Esophagus squamous epithelium (tissue), 5 donors: Measurements from ENCODE around the gene CPPED1. TPM values are rescaled to one million over a fixed set of nuclear protein-coding genes. Genes with fewer than 3 reads are reported as not detected.

ENCODE experiments used
- DNase-seq: peaks from one replicate; lab custom pipeline; 2025; lab: John Stamatoyannopoulos, UW
- H3K27ac ChIP-seq, 4 donors: fragments of 200-600 bp; sonication (generic); one replicate each; pipeline ENCODE4 v1.5.1; 2016 to 2019; ENCODE audit warnings: mild to moderate bottlenecking in 1 of 4
- H3K27me3 ChIP-seq, 4 donors: fragments of 200-600 bp; sonication (generic); 1 replicate in 3 of 4; 2 replicates in 1 of 4; pipeline versions ENCODE4 v1.5.1 to v1.6.0; 2017 to 2021; ENCODE audit warnings: antibody characterized with exemption in 1 of 4
- H3K36me3 ChIP-seq, 3 donors: fragments of 200-600 bp; sonication (generic); one replicate each; pipeline ENCODE4 v1.5.1; 2016 to 2019
- H3K4me1 ChIP-seq, 3 donors: fragments of 200-600 bp; sonication (generic); one replicate each; pipeline ENCODE4 v1.5.1; 2017 to 2019
- H3K4me3 ChIP-seq, 4 donors: fragments of 200-600 bp; sonication (generic); 1 replicate in 3 of 4; 2 replicates in 1 of 4; pipeline ENCODE4 v1.5.1; 2016 to 2019; ENCODE audit warnings: mild to moderate bottlenecking in 2 of 4, moderate library complexity in 1 of 4
- H3K9me3 ChIP-seq, 3 donors: fragments of 200-600 bp; sonication (generic); one replicate each; pipeline ENCODE4 v1.5.1; 2016 to 2019
- POLR2A ChIP-seq, 4 donors: fragments of 450-650 bp; IDR thresholded peaks; one replicate each; pipeline ENCODE4 v1.6.1; 2017; ENCODE audit warnings: antibody characterized with exemption in 4 of 4, mild to moderate bottlenecking in 4 of 4, moderate library complexity in 3 of 4
- WGBS, 2 donors: methylation state at CpG; one replicate each; pipeline ENCODE4 v1.1.5; 2018; 5-methylcytosine and 5-hydroxymethylcytosine counted together
- intact Hi-C: fragments of 100-400 bp; cut with DNase I; formaldehyde crosslinking; loops from one replicate; pipeline ENCODE4 v1.15.0; 2022
- total RNA-seq, 4 donors: library from RNA; depleted of rRNA; stranded (reverse); fragments of >200 nt; gene quantifications; one replicate each; pipeline ENCODE4 v1.1.0, GENCODE V29; 2016
- TF ChIP-seq, protein P1 (sequence below), 6 experiments: fragments of 450-650 bp in 4 of 6; fragments of 200-600 bp in 2 of 6; sonication (generic) in 2 of 6; IDR thresholded peaks; one replicate each; pipeline ENCODE4 v1.5.1; 2016 to 2019; ENCODE audit warnings: antibody characterized with exemption in 6 of 6, mild to moderate bottlenecking in 4 of 6, moderate library complexity in 4 of 6
- donor health status: DM: yes; HTN: yes; CAD: no.

The CPPED1 gene
- total RNA-seq, 4 donors from 2014 or later, result 14.3 to 45.6 (median 16.8) TPM

DNA sequence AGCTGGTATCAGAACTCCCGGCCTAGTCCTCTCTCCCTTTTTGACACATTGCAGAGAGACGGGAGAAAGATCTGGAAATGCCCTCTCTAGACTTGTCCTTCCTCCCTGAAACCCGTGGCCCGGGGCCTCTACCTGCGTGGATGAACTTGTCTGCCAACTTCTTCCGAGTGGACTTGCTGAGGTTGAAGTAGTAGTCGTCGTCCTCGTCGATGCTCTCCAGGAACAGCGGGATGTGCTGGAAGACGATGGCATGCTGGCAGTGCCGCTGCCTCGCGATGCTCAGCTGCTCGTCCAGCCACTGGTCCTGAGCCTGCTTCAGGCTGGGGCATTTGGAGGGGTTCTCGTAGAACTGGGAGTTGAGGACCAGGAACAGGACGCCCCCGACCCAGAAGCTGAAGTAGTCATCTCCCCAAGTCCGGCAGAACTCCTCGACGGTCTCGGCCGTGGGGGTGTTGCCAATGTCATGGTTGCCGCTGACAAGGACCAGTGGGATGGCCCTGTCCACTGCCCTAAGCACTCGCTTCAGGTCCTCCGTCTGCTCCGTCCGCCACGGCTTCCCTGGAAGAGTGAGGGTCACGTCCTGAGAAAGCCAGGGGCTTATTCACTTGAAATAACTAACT is 99.1 kb downstream of the CPPED1 start:
- DNase-seq, result no peak
- 96 to 97% methylated on average over 17 to 29 of the region's 31 CpGs for WGBS, 2 donors
- intact Hi-C loops, result no loop called here
- H3K27ac ChIP-seq, result no peak overlapping the region
- no peaks in the 10 kb centered on the region for H3K4me1 ChIP-seq
- peaks cover 0 to 59% (median 0%) of the 10 kb centered on the region in 3 donors for H3K36me3 ChIP-seq
- H3K4me3 ChIP-seq, result no peak overlapping the region
- H3K27me3 ChIP-seq, result no peaks in the 10 kb centered on the region
- H3K9me3 ChIP-seq, result no peaks in the 10 kb centered on the region
- TF ChIP-seq, protein P1, sequence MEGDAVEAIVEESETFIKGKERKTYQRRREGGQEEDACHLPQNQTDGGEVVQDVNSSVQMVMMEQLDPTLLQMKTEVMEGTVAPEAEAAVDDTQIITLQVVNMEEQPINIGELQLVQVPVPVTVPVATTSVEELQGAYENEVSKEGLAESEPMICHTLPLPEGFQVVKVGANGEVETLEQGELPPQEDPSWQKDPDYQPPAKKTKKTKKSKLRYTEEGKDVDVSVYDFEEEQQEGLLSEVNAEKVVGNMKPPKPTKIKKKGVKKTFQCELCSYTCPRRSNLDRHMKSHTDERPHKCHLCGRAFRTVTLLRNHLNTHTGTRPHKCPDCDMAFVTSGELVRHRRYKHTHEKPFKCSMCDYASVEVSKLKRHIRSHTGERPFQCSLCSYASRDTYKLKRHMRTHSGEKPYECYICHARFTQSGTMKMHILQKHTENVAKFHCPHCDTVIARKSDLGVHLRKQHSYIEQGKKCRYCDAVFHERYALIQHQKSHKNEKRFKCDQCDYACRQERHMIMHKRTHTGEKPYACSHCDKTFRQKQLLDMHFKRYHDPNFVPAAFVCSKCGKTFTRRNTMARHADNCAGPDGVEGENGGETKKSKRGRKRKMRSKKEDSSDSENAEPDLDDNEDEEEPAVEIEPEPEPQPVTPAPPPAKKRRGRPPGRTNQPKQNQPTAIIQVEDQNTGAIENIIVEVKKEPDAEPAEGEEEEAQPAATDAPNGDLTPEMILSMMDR (IDR thresholded peaks at IDR 0.05), result no peak
- no peak for TF ChIP-seq POLR2A (IDR thresholded peaks at IDR 0.05)

DNA sequence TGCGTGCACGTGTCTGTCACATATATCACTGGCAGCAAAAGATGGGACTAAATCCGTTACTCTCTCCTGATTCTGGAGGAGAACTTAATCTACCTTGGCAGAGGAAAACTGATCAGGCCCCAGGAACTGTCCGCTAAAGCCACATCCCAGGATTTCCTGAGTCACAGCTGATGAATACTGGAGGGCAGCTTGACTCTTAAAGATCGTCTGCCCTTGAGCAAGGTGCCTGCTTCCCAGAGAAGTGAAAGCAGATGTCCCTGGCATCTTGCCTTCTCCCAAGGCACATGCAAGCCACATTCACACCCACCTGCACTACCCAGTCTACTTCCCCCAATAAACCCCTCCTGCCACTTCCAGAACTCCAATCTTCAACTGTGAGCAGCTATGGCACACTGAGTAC is 99.8 kb downstream of the CPPED1 start:
- peaks cover 0 to 59% (median 0%) of the 10 kb centered on the region in 3 donors for H3K36me3 ChIP-seq

DNA sequence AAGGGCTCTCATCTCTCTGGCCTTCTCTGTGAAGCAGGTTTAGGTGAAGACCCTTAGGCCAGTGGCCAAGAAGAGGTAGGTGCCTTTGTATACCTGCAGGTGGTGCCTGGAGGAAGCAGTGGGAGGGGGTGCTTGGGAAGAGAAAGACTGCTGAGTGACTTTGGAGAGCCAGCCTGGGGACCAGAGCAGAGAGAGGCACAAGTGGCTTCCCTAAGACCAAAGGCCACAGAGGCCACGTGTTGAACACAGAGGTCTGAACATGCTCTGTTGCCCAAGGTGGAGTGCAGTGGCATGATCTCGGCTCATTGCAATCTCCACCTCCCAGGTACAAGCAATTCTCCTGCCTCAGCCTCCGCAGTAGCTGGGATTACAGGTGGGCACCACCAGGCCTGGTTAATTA is 103.5 kb downstream of the CPPED1 start:
- H3K4me1 ChIP-seq, result no peaks in the 10 kb centered on the region
- DNase-seq, result no peak
- no peaks in the 10 kb centered on the region for H3K27me3 ChIP-seq
- H3K4me3 ChIP-seq, result no peak overlapping the region
- H3K36me3 ChIP-seq, result peaks cover 0 to 61% (median 0%) of the 10 kb centered on the region in 3 donors
- no peak for TF ChIP-seq POLR2A (IDR thresholded peaks at IDR 0.05)
- TF ChIP-seq, protein P1 (IDR thresholded peaks at IDR 0.05), result no peak
- 71 to 85% methylated on average over 2 to 3 of the region's 3 CpGs for WGBS, 2 donors
- intact Hi-C loops, result no loop called here
- no peak overlapping the region for H3K27ac ChIP-seq
- H3K9me3 ChIP-seq, result no peaks in the 10 kb centered on the region

More for the DNA sequence above, 99.8 kb downstream of the CPPED1 start:
- DNase-seq, result no peak
- Histone ChIP-seq H3K4me3 (no peak overlapping the region), H3K27ac (no peak overlapping the region), H3K4me1 (no peaks in the 10 kb centered on the region), H3K27me3 (no peaks in the 10 kb centered on the region), H3K9me3 (no peaks in the 10 kb centered on the region)
- WGBS, 2 donors, result 80 to 82% methylated on average over 4 to 5 of the region's 5 CpGs
- TF ChIP-seq, protein P1 (IDR thresholded peaks at IDR 0.05), result no peak
- no peak for TF ChIP-seq POLR2A (IDR thresholded peaks at IDR 0.05)
- intact Hi-C loops, result no loop called here

DNA sequence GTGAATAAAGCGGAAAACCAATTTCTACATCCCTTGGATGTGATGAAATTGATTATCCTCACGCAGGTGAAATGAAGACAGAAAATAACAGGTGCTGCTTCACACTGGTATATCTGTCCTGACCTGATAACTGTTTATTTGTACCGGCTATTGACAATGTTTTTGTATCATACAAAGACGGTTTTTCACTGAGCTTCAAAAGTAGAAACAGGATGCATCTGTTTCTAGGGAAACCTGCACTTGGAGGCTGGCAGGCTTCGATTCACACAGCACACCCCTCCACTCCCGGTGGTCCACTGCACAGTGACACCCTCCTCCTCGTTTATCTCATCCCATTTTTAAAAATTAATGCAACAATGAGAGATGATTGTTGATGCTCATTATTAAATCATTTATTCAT is 104.5 kb downstream of the CPPED1 start:
- no peak overlapping the region for H3K27ac ChIP-seq
- no peaks in the 10 kb centered on the region for H3K27me3 ChIP-seq
- no peak overlapping the region for H3K4me3 ChIP-seq
- no peaks in the 10 kb centered on the region for H3K9me3 ChIP-seq
- intact Hi-C loops, result no loop called here
- no peak for DNase-seq
- 70 to 73% methylated on average over 7 of the region's 7 CpGs for WGBS, 2 donors
- TF ChIP-seq, protein P1 (IDR thresholded peaks at IDR 0.05), result no peak
- no peak for TF ChIP-seq POLR2A (IDR thresholded peaks at IDR 0.05)
- H3K36me3 ChIP-seq, result peaks cover 0 to 51% (median 0%) of the 10 kb centered on the region in 3 donors
- no peaks in the 10 kb centered on the region for H3K4me1 ChIP-seq

DNA sequence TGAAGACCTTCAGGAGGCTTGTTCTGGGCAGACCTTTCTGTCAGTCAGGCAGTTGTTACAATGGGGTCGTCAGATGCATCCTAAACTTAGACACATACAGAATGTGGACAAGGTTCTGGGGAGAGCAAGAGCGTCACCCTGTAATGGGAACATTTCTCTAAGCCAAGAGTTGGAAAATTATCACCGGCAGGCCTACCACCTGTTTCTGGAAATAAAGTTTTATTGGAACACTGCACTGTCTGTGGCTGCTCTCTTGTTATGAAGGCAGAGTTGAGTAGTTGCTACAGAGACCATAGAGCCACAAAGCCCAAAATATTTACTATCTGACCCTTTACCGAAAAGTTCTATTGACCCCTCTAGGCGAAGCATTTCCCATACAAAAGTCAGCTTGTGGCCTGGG is 106.2 kb downstream of the CPPED1 start:
- 90 to 100% methylated on average over 2 to 4 of the region's 5 CpGs for WGBS, 2 donors
- Histone ChIP-seq H3K36me3 (peaks cover 0 to 44% (median 0%) of the 10 kb centered on the region in 3 donors), H3K27ac (no peak overlapping the region), H3K4me1 (no peaks in the 10 kb centered on the region), H3K9me3 (no peaks in the 10 kb centered on the region), H3K4me3 (no peak overlapping the region), H3K27me3 (no peaks in the 10 kb centered on the region)
- no peak for DNase-seq
- intact Hi-C loops, result no loop called here
- TF ChIP-seq, protein P1 (IDR thresholded peaks at IDR 0.05), result no peak
- TF ChIP-seq POLR2A (IDR thresholded peaks at IDR 0.05), result no peak
